GM19023 (cell line): ENCODE data around the gene TGIF2.
A peak's percentile ranks its signal among the peaks of the same experiment; 100 is the strongest.

ENCODE experiments used
- ATAC-seq: cut with Tn5 transposase; IDR thresholded peaks from one replicate; pipeline ENCODE4 v1.9.1; 2021; ENCODE audit warnings: mild to moderate bottlenecking, moderate library complexity; ENCODE audit not compliant: unreplicated experiment

Gene TGIF2

DNA sequence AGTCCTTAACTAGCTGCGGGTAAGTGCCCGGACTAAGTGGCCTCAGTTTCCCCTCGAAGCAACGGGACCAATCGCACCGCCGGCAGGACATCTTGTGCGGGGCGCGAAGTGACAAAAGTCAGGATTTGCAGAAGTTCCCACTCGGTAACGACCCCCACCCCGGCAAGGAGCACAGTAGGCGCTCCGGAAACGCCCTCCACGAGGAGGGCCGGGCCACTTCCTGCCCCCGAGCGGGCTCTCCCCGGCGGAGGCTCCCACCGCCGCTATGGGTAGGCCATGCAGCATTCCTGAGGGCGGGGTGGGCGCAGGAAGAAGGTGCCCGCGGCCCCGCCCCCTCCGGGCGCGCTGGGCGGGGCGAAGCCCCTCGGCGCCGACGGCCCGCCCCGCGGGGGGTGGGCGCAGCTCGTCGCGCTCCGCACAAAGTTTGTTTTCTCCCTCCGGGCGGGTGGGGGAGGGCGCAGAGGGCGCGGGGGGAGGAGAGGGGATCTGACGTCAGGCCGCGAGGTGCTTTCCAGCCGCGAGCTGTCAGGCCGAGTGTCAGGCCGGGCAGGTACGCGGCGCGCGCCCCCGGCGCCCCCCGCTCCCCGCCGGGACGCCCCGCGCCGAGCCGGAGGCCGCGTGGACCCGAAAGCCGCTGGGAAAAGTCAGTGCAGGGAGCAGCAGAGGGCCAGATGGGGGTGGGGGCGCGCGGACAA, at the start of gene TGIF2:
Gene TGIF2 (plus strand): TSS at position 495 of the 695 bp plus-strand sequence. CDS start 5,178 bp downstream, outside the sequence.
- peak; percentile 52 for ATAC-seq

DNA sequence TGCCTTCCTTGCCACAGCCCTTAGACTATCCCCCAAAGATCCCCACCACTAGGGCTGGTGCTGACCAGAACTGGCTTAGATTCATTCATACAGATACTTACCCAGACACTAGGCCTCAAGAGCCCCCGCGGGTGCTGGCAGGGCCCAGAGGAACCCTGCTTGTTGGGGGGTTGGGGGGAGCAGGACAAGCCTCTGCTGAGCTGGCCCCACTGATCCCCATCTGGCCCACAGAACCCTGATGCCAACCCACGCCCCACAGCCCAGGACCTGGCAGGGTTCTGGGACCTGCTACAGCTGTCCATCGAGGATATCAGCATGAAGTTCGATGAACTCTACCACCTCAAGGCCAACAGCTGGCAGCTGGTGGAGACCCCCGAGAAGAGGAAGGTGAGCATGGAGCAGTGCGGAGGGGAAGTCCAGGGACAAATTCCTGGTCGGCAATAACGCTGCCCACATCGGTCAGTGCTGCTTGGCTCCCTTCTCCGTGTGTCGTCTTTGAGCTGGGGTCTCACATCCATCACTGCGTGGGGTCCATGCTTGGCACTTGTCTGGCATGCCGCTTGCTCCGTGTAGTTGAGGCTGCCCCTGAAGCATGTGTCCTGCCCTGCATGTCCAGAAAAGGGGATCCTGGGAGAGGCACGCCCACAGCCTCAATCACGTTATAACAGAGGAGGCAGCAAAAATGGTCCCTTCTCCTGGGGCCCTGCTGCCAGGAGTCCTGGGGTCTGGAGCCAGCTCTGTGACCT, 47.6 kb upstream of the TGIF2 start:
- no peak for ATAC-seq

DNA sequence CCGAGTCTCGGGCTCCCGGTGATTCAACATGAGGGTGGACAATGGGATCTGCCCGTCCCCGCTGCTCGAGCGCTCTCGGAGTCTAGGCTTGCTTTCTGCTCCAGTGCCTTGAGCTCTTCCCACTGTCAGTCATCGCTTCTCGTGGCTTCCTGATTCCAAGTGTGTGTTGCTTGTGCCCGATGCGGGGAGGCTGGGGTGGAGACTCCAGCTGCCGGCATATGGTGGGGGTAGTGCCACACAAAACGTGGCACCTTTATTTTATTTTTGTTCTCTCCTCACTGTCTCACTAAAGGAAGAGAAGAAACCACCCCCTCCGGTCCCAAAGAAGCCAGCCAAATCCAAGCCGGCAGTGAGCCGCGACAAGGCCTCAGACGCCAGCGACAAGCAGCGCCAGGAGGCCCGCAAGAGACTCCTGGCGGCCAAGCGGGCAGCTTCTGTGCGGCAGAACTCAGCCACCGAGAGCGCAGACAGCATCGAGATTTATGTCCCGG, 46.8 kb upstream of the TGIF2 start:
- no peak for ATAC-seq

DNA sequence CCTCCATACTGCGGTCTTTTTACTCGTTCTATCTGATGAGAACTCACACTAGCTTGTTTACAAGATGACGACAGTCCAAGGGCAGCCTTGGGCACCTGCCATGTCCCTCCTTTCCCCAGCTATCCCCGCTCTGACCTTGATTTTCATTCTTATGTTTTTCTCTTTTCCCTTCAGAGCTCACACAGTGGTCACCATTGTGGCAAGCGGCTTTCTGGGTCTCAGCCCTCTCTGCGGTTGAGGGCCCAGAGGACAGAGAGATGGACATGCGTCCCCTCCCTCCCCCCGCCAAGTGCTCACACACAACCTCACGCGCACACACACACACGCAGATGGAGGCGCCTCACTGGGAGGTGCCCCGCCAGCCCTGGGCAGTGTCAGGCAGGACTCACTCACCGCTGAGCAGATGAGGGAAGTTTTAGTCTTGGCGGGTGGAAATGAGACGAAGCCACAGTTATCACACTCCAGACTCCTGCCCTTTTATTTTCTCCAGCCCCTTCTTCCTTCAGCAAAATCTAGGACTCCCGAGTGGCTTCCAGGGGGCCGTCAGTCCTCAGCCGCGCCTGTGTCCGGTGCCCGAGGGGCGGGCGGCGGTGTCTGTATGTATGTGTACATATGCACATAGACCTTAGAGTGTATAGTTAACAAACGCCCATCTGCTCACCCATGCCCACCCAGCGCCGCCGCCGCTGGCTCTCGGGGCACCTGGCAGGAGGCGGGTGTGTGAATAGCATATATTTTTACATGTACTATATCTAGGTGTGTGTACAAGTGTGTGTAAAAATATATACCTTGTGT, 45.9 kb upstream of the TGIF2 start:
- ATAC-seq: no peak

DNA sequence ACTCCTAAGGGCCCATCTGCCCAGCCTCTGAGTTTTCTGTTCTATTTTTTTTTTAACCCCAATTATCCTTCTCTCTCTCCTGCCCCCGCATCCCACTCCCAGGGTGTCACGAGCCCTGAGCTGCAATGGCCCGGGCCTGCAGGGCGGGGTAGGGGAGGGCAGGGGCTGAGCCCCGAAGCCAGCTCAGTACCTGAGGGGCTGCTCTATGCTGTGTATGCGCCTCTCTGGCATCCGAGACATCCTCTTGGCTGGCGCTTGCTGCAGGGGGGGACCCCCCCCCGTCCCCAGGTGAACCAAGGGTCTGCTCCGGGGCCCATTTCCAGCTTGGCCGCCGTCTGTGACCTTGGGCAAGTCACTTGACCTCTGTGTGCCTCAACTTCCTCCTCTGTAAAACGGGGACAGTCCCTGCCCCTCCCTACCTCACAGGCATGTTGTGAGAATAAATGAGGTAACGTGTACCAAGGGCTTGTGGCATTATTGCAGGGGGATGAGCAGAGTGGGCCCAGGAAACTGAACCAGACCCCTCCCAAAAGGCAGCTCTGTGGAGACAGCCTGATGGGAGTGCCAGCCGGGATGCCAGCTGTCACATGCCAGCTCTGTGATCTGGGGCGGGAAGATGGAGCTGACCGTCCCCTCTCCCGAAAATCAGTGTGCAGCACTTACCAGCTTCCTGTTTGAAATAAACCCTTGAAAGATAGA, 45.1 kb upstream of the TGIF2 start:
- no peak for ATAC-seq

DNA sequence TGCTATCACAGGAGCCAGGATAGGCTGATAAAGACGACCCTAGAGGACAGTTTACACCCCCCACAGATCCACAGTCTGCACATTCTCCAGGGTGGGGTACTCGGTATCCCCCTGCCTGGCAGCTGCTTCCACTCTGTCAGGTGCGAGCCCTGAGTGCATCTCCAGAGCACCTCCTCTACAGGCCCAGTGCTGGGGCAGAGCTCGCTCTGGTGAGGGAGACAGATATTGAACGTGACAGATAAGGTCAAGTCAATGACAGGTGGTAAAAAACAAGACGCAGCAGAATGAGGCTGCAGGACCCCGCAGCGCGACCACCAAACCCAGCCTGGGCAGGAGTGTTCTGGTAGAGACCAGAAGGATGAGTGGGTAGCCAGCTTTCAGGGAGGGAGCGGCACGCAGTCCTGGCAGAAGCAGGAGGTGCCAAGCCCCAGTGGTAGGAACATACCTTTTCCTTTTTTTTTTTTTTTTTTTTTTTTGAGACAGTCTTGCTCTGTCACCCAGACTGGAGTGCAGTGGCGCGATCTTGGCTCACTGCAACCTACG, 44.5 kb upstream of the TGIF2 start:
- ATAC-seq: no peak

DNA sequence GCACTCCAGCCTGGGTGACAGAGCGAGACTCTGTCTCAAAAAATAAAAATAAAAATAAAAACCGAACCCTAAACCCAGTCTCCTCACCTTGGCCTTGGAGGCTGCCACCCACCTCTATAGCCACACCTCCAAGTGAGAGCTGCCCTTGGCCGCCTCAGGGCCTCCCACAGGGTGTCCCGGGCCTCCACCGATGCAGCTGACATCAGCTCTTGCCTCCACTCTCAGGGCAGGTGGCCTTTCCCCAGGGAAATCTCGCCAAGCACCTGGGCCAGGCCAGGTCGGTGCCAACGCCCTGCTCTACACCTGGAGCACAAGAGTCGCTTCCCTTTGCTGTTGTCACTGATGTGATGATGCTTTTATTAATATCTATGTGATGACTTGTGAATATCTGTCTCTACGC, 41.0 kb upstream of the TGIF2 start:
- no peak for ATAC-seq

DNA sequence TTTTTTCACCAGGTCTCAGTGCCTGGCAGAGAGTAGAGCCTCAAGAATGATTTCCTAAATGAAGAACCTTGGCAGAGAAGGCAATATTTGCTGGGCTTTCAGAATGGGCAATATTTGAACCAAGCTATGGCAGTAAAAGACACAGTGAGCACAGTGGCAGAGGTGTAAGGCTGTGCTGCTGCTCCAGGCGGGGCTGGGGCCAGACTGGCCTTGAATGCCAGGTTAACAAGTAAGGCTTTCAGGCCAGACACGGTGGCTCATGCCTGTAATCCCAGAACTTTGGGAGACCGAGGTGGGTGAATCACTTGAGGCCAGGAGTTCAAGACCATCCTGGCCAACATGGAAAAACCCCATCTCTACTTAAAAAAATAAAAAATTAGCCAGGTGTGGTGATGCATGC, 40.6 kb upstream of the TGIF2 start:
- no peak for ATAC-seq

DNA sequence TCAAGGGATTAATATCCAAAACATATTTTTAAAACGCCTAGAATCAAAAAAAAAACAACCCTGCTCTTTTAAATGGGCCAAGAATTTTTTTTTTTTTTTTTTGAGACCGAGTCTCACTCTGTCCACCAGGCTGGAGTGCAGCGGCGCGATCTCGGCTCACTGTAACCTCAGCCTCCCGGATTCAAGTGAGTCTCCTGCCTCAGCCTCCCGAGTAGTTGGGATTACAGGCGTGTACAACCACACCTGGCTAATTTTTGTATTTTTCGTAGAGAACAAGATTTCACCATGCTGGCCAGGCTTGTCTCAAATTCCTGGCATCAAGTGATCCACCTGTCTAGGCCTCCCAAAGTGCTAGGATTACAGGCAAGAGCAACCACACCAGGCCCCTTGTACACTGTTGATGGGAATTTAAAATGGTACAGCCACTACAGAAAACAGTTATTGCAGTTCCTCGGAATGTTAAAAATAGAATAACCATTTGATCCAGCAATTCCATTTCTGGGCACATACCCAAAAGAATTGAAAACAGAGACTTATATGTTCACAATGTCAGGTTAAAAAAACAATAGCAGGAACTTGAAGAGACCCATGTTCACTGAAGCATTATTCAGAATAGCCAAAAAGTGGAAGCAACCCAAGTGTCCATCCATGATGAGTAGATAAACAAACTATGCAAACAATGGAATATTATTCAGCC, 35.2 kb upstream of the TGIF2 start:
- ATAC-seq: no peak

DNA sequence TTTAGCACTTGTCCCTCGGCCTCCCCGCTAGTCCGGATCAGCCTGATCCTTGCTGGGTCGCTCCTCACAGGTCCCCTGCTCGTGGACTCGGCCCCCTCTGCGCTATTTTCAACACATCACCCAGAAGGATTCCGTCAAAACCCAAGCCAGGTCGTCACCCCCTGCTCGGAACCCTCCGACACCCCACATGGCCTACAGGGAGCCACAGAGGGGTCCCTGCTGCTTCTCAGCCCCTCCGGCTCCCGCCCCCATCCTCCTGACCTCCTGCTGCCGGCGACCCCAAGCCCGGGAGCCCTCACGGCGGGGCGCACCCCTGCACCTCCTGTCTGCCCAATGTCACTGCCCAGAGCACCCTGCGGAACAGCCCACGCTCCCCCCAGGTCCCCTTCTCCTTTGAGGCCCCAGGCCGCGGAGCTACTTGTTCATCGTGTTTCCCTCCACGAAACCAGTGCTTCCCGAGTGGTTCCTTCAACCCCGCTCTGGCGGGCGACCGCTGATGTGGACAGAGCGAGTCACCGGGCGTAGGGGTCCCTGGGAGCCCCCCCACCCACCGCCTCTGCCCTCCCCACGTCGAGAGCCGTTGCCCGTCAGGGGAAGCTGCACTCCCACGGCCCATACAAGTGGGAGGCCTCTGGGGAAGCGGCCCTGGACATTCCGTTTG, 32.7 kb upstream of the TGIF2 start:
- ATAC-seq: no peak

DNA sequence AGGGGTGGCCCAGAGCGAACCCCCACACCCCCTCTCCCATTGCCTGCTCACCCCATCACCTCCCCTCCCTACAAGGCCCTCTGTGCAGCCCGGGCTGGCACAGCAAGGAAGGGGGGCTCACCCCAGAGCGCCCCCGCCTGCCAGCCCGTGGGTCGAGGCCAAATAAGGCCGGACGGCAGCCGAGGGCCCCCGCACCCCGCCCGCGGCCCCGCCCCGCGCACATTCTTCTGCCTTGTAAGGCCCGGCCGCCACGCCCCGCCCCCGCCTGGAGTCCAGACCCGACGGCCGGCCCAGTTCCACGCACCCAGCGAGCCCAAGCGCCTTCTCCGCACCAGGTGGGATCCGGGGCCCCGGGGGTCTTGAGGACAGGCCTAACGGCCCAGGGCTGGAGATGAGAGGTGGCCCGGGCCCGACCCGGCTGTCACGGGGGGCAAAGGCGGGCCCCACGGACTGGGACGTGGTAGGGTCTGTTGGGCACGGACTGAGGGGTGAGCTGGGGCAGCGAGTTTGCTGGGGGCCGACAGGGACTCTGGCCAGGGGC, 32.1 kb upstream of the TGIF2 start, which contains the start of gene MYL9:
Gene MYL9 (plus strand): TSS at position 293 of the 541 bp plus-strand sequence. CDS start 3,366 bp downstream, outside the sequence.
- no peak for ATAC-seq

DNA sequence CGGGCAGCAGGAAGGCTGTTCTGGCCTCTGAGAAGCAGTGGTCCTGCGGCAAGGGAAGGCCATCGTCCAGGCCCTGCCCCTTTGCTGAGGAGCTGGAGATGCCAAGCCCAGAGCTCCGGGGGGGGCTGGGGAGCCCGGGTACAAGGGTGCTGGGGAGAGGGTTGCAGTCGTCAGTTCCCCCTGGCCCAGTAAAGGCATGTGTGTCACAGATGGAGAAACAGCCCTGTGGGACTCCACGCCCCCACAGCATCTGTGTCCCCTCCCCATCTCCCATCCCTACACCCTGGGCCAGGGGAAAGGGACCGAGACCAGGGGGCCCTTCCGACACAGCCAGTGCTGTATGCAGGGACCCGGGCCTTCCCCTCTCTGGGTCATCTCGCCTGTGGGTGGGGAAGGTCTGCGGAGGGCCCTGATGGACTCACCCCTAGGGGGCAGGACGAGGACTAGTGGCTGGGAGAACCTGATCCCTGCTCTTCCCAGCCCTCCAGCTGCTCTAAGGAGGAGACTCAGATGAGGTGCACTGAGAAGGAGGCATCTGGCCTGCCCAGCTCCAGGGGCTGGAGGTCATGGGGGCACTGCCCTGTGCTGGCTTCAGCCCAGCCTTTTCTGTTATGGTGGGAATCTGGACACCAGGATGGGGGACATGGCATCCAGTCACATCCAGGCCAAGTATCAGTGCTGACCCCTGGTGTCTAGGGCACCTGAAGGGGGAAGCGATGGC, 31.5 kb upstream of the TGIF2 start:
- no peak for ATAC-seq

DNA sequence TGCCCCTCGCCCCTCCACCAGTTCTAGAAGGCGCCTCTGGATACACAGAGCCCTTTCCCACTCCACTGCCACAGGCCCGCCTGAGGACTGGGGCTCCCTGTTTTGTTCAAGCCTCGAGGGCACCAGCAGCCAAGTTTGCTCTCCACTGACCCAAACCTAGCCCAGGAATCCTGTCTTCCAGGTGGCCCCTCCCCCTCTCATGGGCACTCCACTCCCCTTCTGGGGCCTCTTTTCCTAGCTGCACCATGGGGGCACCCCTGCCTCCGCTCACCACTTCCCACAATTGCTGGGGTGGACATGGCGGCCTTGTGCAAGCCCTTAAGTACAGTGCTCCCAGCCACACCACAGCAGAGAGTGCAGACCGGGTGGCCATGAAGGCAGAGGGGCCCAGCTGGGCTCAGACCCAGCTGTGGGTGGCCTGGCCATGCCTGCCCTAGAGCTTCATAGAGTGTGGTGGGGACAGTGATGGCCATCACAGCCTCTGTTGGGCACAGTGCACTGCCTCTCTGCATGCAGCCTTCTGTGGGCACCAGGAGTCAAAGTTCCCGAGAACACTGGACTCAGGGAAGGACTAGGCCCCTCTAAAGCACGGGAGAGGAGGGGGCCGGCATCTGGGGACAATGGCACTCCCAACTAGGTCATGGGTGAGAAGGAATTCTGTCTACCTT, 30.7 kb upstream of the TGIF2 start:
- ATAC-seq: no peak

DNA sequence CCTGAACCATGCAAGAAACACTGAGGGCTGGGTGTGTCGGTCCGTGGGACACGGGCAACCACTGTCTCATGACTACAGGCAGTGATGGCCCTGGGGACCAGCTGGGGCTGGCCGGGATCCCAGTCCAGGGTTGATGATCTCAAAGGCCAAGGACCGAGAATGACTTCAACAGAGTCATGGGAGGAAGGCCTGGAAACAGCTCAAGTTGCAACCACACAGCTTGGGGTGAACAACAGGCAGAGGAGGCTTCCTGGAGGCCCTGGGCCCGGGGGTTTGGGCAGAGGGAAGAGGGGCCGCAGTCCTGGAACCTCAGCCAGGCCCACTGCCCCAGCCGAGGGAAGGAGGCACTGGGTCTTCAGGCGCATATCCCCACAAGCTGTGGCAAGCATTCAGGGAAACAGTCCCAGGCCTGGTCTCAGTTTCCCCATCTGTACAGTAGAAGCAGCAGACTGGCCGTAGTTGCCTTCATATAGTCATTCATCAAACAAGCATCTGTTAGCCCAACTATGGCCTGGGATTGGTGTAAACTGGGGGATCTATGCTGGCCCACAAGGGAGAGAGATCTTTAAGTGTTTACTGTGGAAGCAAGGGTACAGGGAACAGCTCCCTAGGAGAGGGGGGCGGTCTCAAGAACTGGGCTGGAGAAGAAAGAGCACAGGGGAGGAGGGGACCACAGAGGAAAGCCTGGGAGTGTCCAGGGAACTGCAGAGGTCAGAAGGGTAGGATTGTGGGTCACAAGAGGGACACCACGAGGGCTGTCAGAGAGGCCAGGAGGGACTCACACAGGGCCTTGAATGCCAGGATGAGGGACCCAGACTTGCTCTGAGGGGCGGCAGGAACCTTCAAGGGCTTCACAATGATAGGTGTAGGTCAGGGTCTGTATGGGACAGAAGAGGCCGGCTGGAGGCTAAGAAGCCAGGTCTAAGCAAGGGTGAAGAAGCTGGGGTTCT, 29.9 kb upstream of the TGIF2 start:
- no peak for ATAC-seq

DNA sequence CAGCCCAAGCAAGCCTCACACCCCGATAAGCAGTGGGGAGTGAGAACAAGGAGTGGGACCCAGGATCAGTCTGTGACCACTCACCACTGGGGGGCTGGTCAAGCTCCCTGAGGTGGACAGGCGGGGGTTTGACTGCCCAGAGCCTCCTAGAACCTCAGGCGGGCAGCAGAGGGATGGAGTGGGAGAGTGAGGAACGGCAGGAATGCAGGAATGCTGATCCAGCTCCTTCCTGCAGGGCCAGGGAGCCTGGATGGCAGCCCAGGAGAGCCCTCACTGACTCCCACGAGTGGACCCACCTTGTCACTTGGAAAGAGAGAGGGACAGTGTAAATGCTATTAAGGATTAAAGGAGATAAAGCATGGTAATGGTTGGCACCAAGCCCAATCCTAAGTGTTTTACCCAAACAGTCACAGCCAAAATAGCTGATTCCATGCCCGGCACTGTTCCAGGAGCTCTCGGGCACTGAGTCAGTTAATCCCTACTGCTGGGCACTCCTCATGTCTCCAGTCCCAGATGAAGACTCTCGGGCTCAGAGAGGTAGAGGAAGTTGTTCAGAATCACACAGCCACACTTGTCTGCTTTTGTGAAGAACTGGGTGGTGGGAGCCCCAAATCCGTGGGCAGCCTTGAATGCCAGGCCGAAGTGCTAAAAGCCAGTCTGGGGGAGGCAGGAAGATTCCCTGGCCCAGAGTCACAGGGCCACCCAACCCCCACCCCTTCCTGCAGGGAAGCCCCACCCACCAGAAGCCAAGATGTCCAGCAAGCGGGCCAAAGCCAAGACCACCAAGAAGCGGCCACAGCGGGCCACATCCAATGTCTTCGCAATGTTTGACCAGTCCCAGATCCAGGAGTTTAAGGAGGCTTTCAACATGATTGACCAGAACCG, 29.0 kb upstream of the TGIF2 start:
- no peak for ATAC-seq
